SH-SY5Y (cell line): ENCODE measurements around the gene PCBD1.

Experiments
- GATA2 ChIP-seq: IDR thresholded peaks from 2 replicates; pipeline ENCODE4 v1.6.1; 2011; ENCODE audit warnings: mild to moderate bottlenecking, low read depth, low read length
- GATA3 ChIP-seq: IDR thresholded peaks from 2 replicates; pipeline ENCODE4 v1.6.1; 2011; ENCODE audit warnings: low read depth, mild to moderate bottlenecking, low read length, moderate library complexity

- TF ChIP-seq GATA2, result no peak
- TF ChIP-seq GATA3, result no peak
These were observed 15.0 kb upstream of the PCBD1 start for GRCh38 chr10:70903262-70903921.
